ENCODE data around the gene CSPG4.
A peak's percentile ranks its signal among the peaks of the same experiment; 100 is the strongest.

Gene CSPG4

DNA sequence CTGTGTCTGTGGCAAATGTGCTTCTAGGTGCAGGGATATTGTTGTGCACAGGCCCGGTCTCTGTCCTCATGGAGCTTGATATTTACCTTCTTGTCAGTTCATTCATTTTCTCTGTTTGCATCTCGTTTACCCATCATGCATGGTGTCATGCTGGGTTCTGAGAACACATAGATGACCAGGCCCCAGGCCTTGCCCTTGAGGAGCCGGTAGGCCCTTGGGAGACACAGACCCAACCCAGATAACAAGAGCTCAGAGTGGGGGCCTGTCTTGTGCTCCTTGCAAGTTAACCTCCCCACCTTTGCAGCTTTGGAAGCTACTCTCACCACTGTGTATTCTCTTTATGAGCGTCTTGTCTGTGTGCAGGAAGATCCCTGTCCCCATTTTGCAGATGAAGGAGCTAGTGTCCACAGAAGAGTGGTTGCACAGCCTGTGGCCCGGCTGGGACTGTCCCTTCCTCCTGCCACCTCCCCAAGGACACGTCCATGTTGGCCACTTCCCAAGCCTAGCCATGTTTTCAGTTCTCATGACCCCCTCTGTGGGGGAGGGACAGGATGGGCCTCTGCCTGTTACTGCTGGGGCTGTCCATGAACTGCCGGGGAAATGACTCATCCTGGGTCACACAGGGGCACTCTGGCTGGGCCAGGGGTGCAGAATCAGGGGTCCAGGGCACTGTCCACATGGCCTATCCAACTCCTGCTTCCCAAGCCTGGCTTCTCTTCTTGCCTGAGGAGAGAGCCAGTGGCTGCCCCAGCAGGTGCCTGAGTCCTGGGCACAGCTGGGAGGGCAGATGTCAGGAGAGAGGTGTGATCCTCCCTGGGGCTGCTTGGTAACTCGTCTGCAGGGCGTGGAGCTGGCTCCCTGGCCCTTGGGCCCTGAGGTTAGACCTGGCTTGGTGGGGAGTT lies 61.5 kb downstream of the CSPG4 start:
- no peaks in the 10 kb centered on the region for H3K9me3 ChIP-seq (ENCODE audit: control insufficient read depth in 5 of 5, low read length in 5 of 5)
- H3K4me1 ChIP-seq (ENCODE audit: control insufficient read depth in 5 of 5, insufficient read depth in 5 of 5, low read length in 5 of 5): peaks cover 41 to 94% (median 85%) of the 10 kb centered on the region in 5 donors
- no peaks in the 10 kb centered on the region for H3K27me3 ChIP-seq (ENCODE audit: control insufficient read depth in 5 of 5, insufficient read depth in 4 of 5, low read length in 5 of 5)
- peak overlapping the region in 4 of 5 donors; percentile 53 to 94 (median 65) for H3K9ac ChIP-seq (ENCODE audit: low read length in 5 of 5)
- H3K4me3 ChIP-seq (ENCODE audit: low read depth in 1 of 5, low read length in 5 of 5): peak overlapping the region; percentile 60 to 96 (median 86)
- H3K27ac ChIP-seq (ENCODE audit: low read depth, low read length): peak overlapping the region; percentile 72
- H3K36me3 ChIP-seq (ENCODE audit: control insufficient read depth in 5 of 5, insufficient read depth in 5 of 5, low read length in 5 of 5): peaks cover 0 to 29% (median 16%) of the 10 kb centered on the region in 5 donors

DNA sequence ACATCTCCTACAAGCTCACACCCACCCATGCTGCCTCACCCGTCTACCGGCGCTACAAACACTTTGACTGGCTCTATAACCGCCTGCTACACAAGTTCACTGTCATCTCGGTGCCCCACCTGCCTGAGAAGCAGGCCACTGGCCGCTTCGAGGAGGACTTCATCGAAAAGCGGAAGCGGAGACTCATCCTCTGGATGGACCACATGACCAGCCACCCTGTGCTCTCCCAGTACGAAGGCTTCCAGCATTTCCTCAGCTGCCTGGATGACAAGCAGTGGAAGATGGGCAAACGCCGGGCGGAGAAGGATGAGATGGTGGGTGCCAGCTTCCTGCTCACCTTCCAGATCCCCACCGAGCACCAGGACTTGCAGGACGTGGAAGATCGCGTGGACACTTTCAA lies 62.8 kb downstream of the CSPG4 start:
- Histone ChIP-seq H3K9me3 (ENCODE audit: control insufficient read depth in 5 of 5, low read length in 5 of 5) (no peaks in the 10 kb centered on the region), H3K4me1 (ENCODE audit: control insufficient read depth in 5 of 5, insufficient read depth in 5 of 5, low read length in 5 of 5) (peaks cover 41 to 85% (median 76%) of the 10 kb centered on the region in 5 donors), H3K27me3 (ENCODE audit: control insufficient read depth in 5 of 5, insufficient read depth in 4 of 5, low read length in 5 of 5) (no peaks in the 10 kb centered on the region), H3K9ac (ENCODE audit: low read length in 5 of 5) (peak overlapping the region in 3 of 5 donors; percentile 15 to 94 (median 94)), H3K27ac (ENCODE audit: low read depth, low read length) (peak overlapping the region; percentile 50), H3K4me3 (ENCODE audit: low read depth in 1 of 5, low read length in 5 of 5) (peak overlapping the region; percentile 76 to 96 (median 88)), H3K36me3 (ENCODE audit: control insufficient read depth in 5 of 5, insufficient read depth in 5 of 5, low read length in 5 of 5) (peaks cover 0 to 19% (median 10%) of the 10 kb centered on the region in 5 donors)

- Histone ChIP-seq H3K27me3 (ENCODE audit: control insufficient read depth in 5 of 5, insufficient read depth in 4 of 5, low read length in 5 of 5) (no peaks in the 10 kb centered on the region), H3K4me3 (ENCODE audit: low read depth in 1 of 5, low read length in 5 of 5) (peak overlapping the region; percentile 86 to 96 (median 92)), H3K9ac (ENCODE audit: low read length in 5 of 5) (peak overlapping the region; percentile 35 to 94 (median 84)), H3K4me1 (ENCODE audit: control insufficient read depth in 5 of 5, insufficient read depth in 5 of 5, low read length in 5 of 5) (peaks cover 41 to 79% (median 70%) of the 10 kb centered on the region in 5 donors), H3K36me3 (ENCODE audit: control insufficient read depth in 5 of 5, insufficient read depth in 5 of 5, low read length in 5 of 5) (peaks cover 0 to 15% (median 8%) of the 10 kb centered on the region in 5 donors), H3K9me3 (ENCODE audit: control insufficient read depth in 5 of 5, low read length in 5 of 5) (no peaks in the 10 kb centered on the region), H3K27ac (ENCODE audit: low read depth, low read length) (peak overlapping the region; percentile 96)
These were observed 63.4 kb downstream of the CSPG4 start for GRCh38 chr15:75649045-75649761.

- Histone ChIP-seq H3K4me1 (ENCODE audit: control insufficient read depth in 5 of 5, insufficient read depth in 5 of 5, low read length in 5 of 5) (peaks cover 39 to 71% (median 63%) of the 10 kb centered on the region in 5 donors), H3K27ac (ENCODE audit: low read depth, low read length) (peak overlapping the region; percentile 96), H3K27me3 (ENCODE audit: control insufficient read depth in 5 of 5, insufficient read depth in 4 of 5, low read length in 5 of 5) (no peaks in the 10 kb centered on the region), H3K9me3 (ENCODE audit: control insufficient read depth in 5 of 5, low read length in 5 of 5) (no peaks in the 10 kb centered on the region), H3K4me3 (ENCODE audit: low read depth in 1 of 5, low read length in 5 of 5) (peak overlapping the region; percentile 86 to 96 (median 92)), H3K9ac (ENCODE audit: low read length in 5 of 5) (peak overlapping the region; percentile 79 to 94 (median 90)), H3K36me3 (ENCODE audit: control insufficient read depth in 5 of 5, insufficient read depth in 5 of 5, low read length in 5 of 5) (peaks cover 0 to 14% (median 8%) of the 10 kb centered on the region in 5 donors)
These were observed 64.3 kb downstream of the CSPG4 start for GRCh38 chr15:75648156-75649000.

- H3K9ac ChIP-seq (ENCODE audit: low read length in 5 of 5): peak within 1 kb of the TSS; percentile 79 to 94 (median 90)
- peaks cover 39 to 63% (median 55%) of the 10 kb centered on the region in 5 donors for H3K4me1 ChIP-seq (ENCODE audit: control insufficient read depth in 5 of 5, insufficient read depth in 5 of 5, low read length in 5 of 5)
- H3K9me3 ChIP-seq (ENCODE audit: control insufficient read depth in 5 of 5, low read length in 5 of 5): no peaks in the 10 kb centered on the region
- H3K27ac ChIP-seq (ENCODE audit: low read depth, low read length): peak within 1 kb of the TSS; percentile 96
- peak within 1 kb of the TSS; percentile 86 to 96 (median 92) for H3K4me3 ChIP-seq (ENCODE audit: low read depth in 1 of 5, low read length in 5 of 5)
- H3K36me3 ChIP-seq (ENCODE audit: control insufficient read depth in 5 of 5, insufficient read depth in 5 of 5, low read length in 5 of 5): peaks cover 0 to 14% (median 8%) of the 10 kb centered on the region in 5 donors
- no peaks in the 10 kb centered on the region for H3K27me3 ChIP-seq (ENCODE audit: control insufficient read depth in 5 of 5, insufficient read depth in 4 of 5, low read length in 5 of 5)
These were observed 65.1 kb downstream of the CSPG4 start, which contains the start of gene SNX33 for GRCh38 chr15:75647370-75648155. TSS of gene SNX33 (plus strand) at chr15:75647912. CDS start at chr15:75649103, 1,191 bp downstream.

- Histone ChIP-seq H3K9me3 (ENCODE audit: control insufficient read depth in 5 of 5, low read length in 5 of 5) (no peaks in the 10 kb centered on the region), H3K9ac (ENCODE audit: low read length in 5 of 5) (peak overlapping the region; percentile 79 to 94 (median 87)), H3K4me1 (ENCODE audit: control insufficient read depth in 5 of 5, insufficient read depth in 5 of 5, low read length in 5 of 5) (peaks cover 36 to 57% (median 49%) of the 10 kb centered on the region in 5 donors), H3K4me3 (ENCODE audit: low read depth in 1 of 5, low read length in 5 of 5) (peak overlapping the region; percentile 86 to 96 (median 92)), H3K27me3 (ENCODE audit: control insufficient read depth in 5 of 5, insufficient read depth in 4 of 5, low read length in 5 of 5) (no peaks in the 10 kb centered on the region), H3K27ac (ENCODE audit: low read depth, low read length) (peak overlapping the region; percentile 96), H3K36me3 (ENCODE audit: control insufficient read depth in 5 of 5, insufficient read depth in 5 of 5, low read length in 5 of 5) (peaks cover 0 to 14% (median 8%) of the 10 kb centered on the region in 5 donors)
These were observed 65.7 kb downstream of the CSPG4 start for GRCh38 chr15:75646944-75647364.

- peaks cover 0 to 14% (median 8%) of the 10 kb centered on the region in 5 donors for H3K36me3 ChIP-seq (ENCODE audit: control insufficient read depth in 5 of 5, insufficient read depth in 5 of 5, low read length in 5 of 5)
- no peaks in the 10 kb centered on the region for H3K27me3 ChIP-seq (ENCODE audit: control insufficient read depth in 5 of 5, insufficient read depth in 4 of 5, low read length in 5 of 5)
- H3K9me3 ChIP-seq (ENCODE audit: control insufficient read depth in 5 of 5, low read length in 5 of 5): no peaks in the 10 kb centered on the region
- peak overlapping the region; percentile 96 for H3K27ac ChIP-seq (ENCODE audit: low read depth, low read length)
- peak overlapping the region; percentile 86 to 96 (median 92) for H3K4me3 ChIP-seq (ENCODE audit: low read depth in 1 of 5, low read length in 5 of 5)
- H3K4me1 ChIP-seq (ENCODE audit: control insufficient read depth in 5 of 5, insufficient read depth in 5 of 5, low read length in 5 of 5): peaks cover 30 to 51% (median 43%) of the 10 kb centered on the region in 5 donors
- H3K9ac ChIP-seq (ENCODE audit: low read length in 5 of 5): peak overlapping the region; percentile 79 to 94 (median 87)
These were observed 66.3 kb downstream of the CSPG4 start for GRCh38 chr15:75646112-75646943.

DNA sequence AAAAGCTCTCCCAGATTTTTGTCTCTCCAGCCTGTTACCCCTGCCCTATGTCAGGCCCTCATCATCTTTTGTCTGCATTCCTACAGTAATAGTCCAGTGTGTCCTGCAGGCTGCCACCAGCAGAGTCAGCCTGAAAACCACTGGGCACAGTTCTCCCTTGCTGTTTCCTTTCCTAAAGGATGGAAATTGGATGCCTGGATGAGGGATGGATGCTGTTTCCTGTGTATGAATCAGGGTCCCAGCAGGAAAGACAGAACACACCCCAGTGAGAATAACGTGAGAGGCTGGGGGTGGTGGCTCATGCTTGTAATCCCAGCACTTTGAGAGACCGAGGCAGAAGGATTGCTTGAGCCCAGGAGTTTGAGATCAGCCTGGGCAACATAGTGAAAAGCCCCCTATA lies 68.3 kb downstream of the CSPG4 start:
- H3K9ac ChIP-seq (ENCODE audit: low read length in 5 of 5): no peak overlapping the region

More for the DNA sequence above, 68.3 kb downstream of the CSPG4 start:
- Histone ChIP-seq H3K9me3 (ENCODE audit: control insufficient read depth in 5 of 5, low read length in 5 of 5) (no peaks in the 10 kb centered on the region), H3K27me3 (ENCODE audit: control insufficient read depth in 5 of 5, insufficient read depth in 4 of 5, low read length in 5 of 5) (no peaks in the 10 kb centered on the region), H3K36me3 (ENCODE audit: control insufficient read depth in 5 of 5, insufficient read depth in 5 of 5, low read length in 5 of 5) (peaks cover 0 to 3% (median 0%) of the 10 kb centered on the region in 5 donors), H3K4me3 (ENCODE audit: low read depth in 1 of 5, low read length in 5 of 5) (no peak overlapping the region), H3K4me1 (ENCODE audit: control insufficient read depth in 5 of 5, insufficient read depth in 5 of 5, low read length in 5 of 5) (peaks cover 16 to 46% (median 37%) of the 10 kb centered on the region in 5 donors), H3K27ac (ENCODE audit: low read depth, low read length) (no peak overlapping the region)
